HEK293 (cell line): ENCODE results near the gene NTNG1.

ENCODE experiments used
- CTCF ChIA-PET: fragments of 350-600 bp; formaldehyde crosslinking; extraction: SDS; loops from one replicate; lab custom pipeline; 2021; ENCODE audit warnings: antibody characterized with exemption; lab: Yijun Ruan, JAX
- POLR2A ChIA-PET: fragments of 300-600 bp; formaldehyde crosslinking; extraction: SDS; loops from one replicate; lab custom pipeline; 2020; ENCODE audit warnings: antibody characterized with exemption, inconsistent platforms; lab: Yijun Ruan, JAX
- H3K27ac ChIP-seq: fragments of 200-500 bp; sonication (Bioruptor generic); 2 replicates; pipeline ENCODE4 v1.5.1; 2014; ENCODE audit warnings: low read depth, low read length, control low read depth, inconsistent platforms; ENCODE audit errors: extremely low read depth
- H3K36me3 ChIP-seq, 2 experiments: fragments of 200-500 bp in 1 of 2; sonication (Bioruptor generic) in 1 of 2; 1 replicate in 1 of 2; 2 replicates in 1 of 2; pipeline ENCODE4 v1.5.1; 2014 to 2017; ENCODE audit warnings: inconsistent platforms in 2 of 2, low read length in 2 of 2; ENCODE audit not compliant: control insufficient read depth in 2 of 2, insufficient read depth in 1 of 2
- H3K4me1 ChIP-seq: fragments of 200-500 bp; sonication (Bioruptor generic); 2 replicates; pipeline ENCODE4 v1.5.1; 2014; ENCODE audit warnings: mild to moderate bottlenecking, low read length, inconsistent platforms; ENCODE audit not compliant: control insufficient read depth, insufficient read depth
- H3K4me3 ChIP-seq: 2 replicates; pipeline ENCODE4 v1.5.1; 2011; ENCODE audit warnings: low read depth, mild to moderate bottlenecking, control low read depth, low read length, moderate library complexity
- H3K9me3 ChIP-seq: fragments of 200-500 bp; sonication (Bioruptor generic); 2 replicates; pipeline ENCODE4 v1.5.1; 2014; ENCODE audit warnings: low read depth, low read length, inconsistent platforms; ENCODE audit not compliant: control insufficient read depth, insufficient read depth
- GFI1B ChIP-seq: fragments of 450-650 bp; formaldehyde crosslinking; IDR thresholded peaks from 2 replicates; pipeline ENCODE4 v1.5.1; 2016; ENCODE audit warnings: missing biosample characterization, missing genetic modification characterization
- GLI4 ChIP-seq: fragments of 450-650 bp; formaldehyde crosslinking; IDR thresholded peaks from 2 replicates; pipeline ENCODE4 v1.5.1; 2016; ENCODE audit warnings: missing biosample characterization, missing genetic modification characterization
- INSM2 ChIP-seq: fragments of 450-650 bp; formaldehyde crosslinking; IDR thresholded peaks from 2 replicates; pipeline ENCODE4 v1.5.1; 2016; ENCODE audit warnings: missing biosample characterization, missing genetic modification characterization
- PRDM4 ChIP-seq: fragments of 450-650 bp; formaldehyde crosslinking; IDR thresholded peaks from 2 replicates; pipeline ENCODE4 v1.5.1; 2017; ENCODE audit warnings: missing biosample characterization, missing genetic modification characterization
- RBAK ChIP-seq: fragments of 450-650 bp; formaldehyde crosslinking; IDR thresholded peaks from 2 replicates; pipeline ENCODE4 v1.5.1; 2016; ENCODE audit warnings: missing biosample characterization, missing genetic modification characterization
- REPIN1 ChIP-seq: fragments of 450-650 bp; formaldehyde crosslinking; IDR thresholded peaks from 2 replicates; pipeline ENCODE4 v1.5.1; 2017; ENCODE audit warnings: missing biosample characterization, missing genetic modification characterization, low read depth
- ZNF133 ChIP-seq: fragments of 450-650 bp; formaldehyde crosslinking; IDR thresholded peaks from 2 replicates; pipeline ENCODE4 v1.5.1; 2016; ENCODE audit warnings: missing biosample characterization, missing genetic modification characterization
- ZNF175 ChIP-seq: fragments of 450-650 bp; formaldehyde crosslinking; IDR thresholded peaks from 2 replicates; pipeline ENCODE4 v1.5.1; 2016; ENCODE audit warnings: missing biosample characterization, missing genetic modification characterization
- ZNF202 ChIP-seq: fragments of 450-650 bp; formaldehyde crosslinking; IDR thresholded peaks from 2 replicates; pipeline ENCODE4 v1.5.1; 2016; ENCODE audit warnings: missing biosample characterization, missing genetic modification characterization, borderline replicate concordance
- ZNF211 ChIP-seq: fragments of 450-650 bp; formaldehyde crosslinking; IDR thresholded peaks from 2 replicates; pipeline ENCODE4 v1.5.1; 2016; ENCODE audit warnings: low read depth, missing biosample characterization, missing genetic modification characterization
- ZNF223 ChIP-seq: fragments of 450-650 bp; formaldehyde crosslinking; IDR thresholded peaks from 2 replicates; pipeline ENCODE4 v1.5.1; 2016; ENCODE audit warnings: missing biosample characterization, missing genetic modification characterization
- ZNF366 ChIP-seq: fragments of 450-650 bp; formaldehyde crosslinking; conservative IDR thresholded peaks from 2 replicates; pipeline ENCODE4 v1.5.1; 2016; ENCODE audit warnings: missing biosample characterization, missing genetic modification characterization
- ZNF398 ChIP-seq: fragments of 450-650 bp; formaldehyde crosslinking; IDR thresholded peaks from 2 replicates; pipeline ENCODE4 v1.5.1; 2017; ENCODE audit warnings: missing biosample characterization, missing genetic modification characterization
- ZNF404 ChIP-seq: fragments of 450-650 bp; formaldehyde crosslinking; IDR thresholded peaks from 2 replicates; pipeline ENCODE4 v1.5.1; 2017; ENCODE audit warnings: missing biosample characterization, missing genetic modification characterization
- ZNF449 ChIP-seq: fragments of 450-650 bp; formaldehyde crosslinking; IDR thresholded peaks from 2 replicates; pipeline ENCODE4 v1.5.1; 2017; ENCODE audit warnings: missing biosample characterization, mild to moderate bottlenecking, missing genetic modification characterization, moderate library complexity
- ZNF548 ChIP-seq: fragments of 450-650 bp; formaldehyde crosslinking; IDR thresholded peaks from 2 replicates; pipeline ENCODE4 v1.5.1; 2016; ENCODE audit warnings: missing biosample characterization, missing genetic modification characterization
- ZNF555 ChIP-seq: fragments of 450-650 bp; formaldehyde crosslinking; conservative IDR thresholded peaks from 2 replicates; pipeline ENCODE4 v1.5.1; 2017; ENCODE audit warnings: missing biosample characterization, mild to moderate bottlenecking, missing genetic modification characterization, inconsistent platforms
- ZNF571 ChIP-seq: fragments of 450-650 bp; formaldehyde crosslinking; IDR thresholded peaks from 2 replicates; pipeline ENCODE4 v1.5.0; 2017; ENCODE audit warnings: missing biosample characterization, missing genetic modification characterization
- ZNF580 ChIP-seq: fragments of 450-650 bp; formaldehyde crosslinking; IDR thresholded peaks from 2 replicates; pipeline ENCODE4 v1.5.1; 2016; ENCODE audit warnings: missing biosample characterization, missing genetic modification characterization
- ZNF585B ChIP-seq: fragments of 450-650 bp; formaldehyde crosslinking; IDR thresholded peaks from 2 replicates; pipeline ENCODE4 v1.5.1; 2016; ENCODE audit warnings: missing biosample characterization, missing genetic modification characterization
- ZNF624 ChIP-seq: fragments of 450-650 bp; formaldehyde crosslinking; IDR thresholded peaks from 2 replicates; pipeline ENCODE4 v1.5.1; 2017; ENCODE audit warnings: missing biosample characterization, missing genetic modification characterization
- ZNF701 ChIP-seq: fragments of 450-650 bp; formaldehyde crosslinking; IDR thresholded peaks from 2 replicates; pipeline ENCODE4 v1.5.1; 2016; ENCODE audit warnings: missing biosample characterization, missing genetic modification characterization
- ZNF776 ChIP-seq: fragments of 450-650 bp; formaldehyde crosslinking; IDR thresholded peaks from 2 replicates; pipeline ENCODE4 v1.5.0; 2017; ENCODE audit warnings: missing biosample characterization, missing genetic modification characterization, borderline replicate concordance
- ZNF843 ChIP-seq: fragments of 450-650 bp; formaldehyde crosslinking; IDR thresholded peaks from 2 replicates; pipeline ENCODE4 v1.5.1; 2016; ENCODE audit warnings: missing biosample characterization, missing genetic modification characterization
- ZSCAN16 ChIP-seq: fragments of 450-650 bp; formaldehyde crosslinking; IDR thresholded peaks from 2 replicates; pipeline ENCODE4 v1.5.1; 2016; ENCODE audit warnings: missing biosample characterization, missing genetic modification characterization
- ZXDB ChIP-seq: fragments of 450-650 bp; formaldehyde crosslinking; IDR thresholded peaks from 2 replicates; pipeline ENCODE4 v1.5.1; 2016; ENCODE audit warnings: missing biosample characterization, missing genetic modification characterization
- TF ChIP-seq, protein P1 (sequence below): fragments of 450-650 bp; formaldehyde crosslinking; IDR thresholded peaks from 2 replicates; pipeline ENCODE4 v1.5.1; 2016; ENCODE audit warnings: missing biosample characterization, missing genetic modification characterization, borderline replicate concordance

NTNG1 gene

DNA sequence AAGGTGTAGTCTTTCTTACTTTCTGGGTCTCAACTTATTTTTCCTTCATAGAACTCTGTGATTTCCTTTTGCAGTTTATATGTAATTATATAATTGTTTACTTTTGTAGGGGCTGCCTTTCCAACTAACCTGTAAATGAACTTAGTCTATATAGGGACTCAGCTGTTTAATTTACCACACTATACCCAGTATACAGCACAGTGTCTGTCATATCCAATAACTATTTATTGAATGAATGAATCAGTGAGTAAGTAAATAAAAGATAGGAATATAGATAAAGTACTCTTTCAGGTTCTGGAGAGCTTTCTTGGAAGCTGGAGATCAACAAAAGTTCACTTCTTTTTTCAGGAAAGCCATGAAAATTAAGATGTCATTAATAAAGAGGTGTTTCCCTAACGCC lies 174.8 kb downstream of the NTNG1 start:
- H3K4me3 ChIP-seq, result no peak overlapping the region
- TF ChIP-seq ZNF624 (no peak), ZXDB (no peak), ZNF366 (tag by site-specific recombination) (no peak), ZNF223 (tag by site-specific recombination) (no peak), PRDM4 (tag by site-specific recombination) (no peak), ZNF211 (tag by site-specific recombination) (no peak), ZNF776 (tag by site-specific recombination) (no peak), ZNF404 (tag by site-specific recombination) (no peak), GFI1B (tag by site-specific recombination) (no peak), ZNF202 (tag by site-specific recombination) (no peak), ZNF580 (tag by site-specific recombination) (no peak), ZNF398 (no peak), ZNF133 (tag by site-specific recombination) (no peak), REPIN1 (tag by site-specific recombination) (no peak), ZNF701 (no peak), ZNF571 (tag by site-specific recombination) (no peak), ZNF555 (tag by site-specific recombination) (no peak), ZSCAN16 (no peak), GLI4 (tag by site-specific recombination) (no peak), ZNF843 (tag by site-specific recombination) (no peak)
- CTCF ChIA-PET, result no interaction called here
- no peaks in the 10 kb centered on the region for H3K9me3 ChIP-seq
- H3K4me1 ChIP-seq, result no peaks in the 10 kb centered on the region
- POLR2A ChIA-PET, result no interaction called here
- no peak overlapping the region for H3K27ac ChIP-seq
- no peaks in the 10 kb centered on the region for H3K36me3 ChIP-seq

DNA sequence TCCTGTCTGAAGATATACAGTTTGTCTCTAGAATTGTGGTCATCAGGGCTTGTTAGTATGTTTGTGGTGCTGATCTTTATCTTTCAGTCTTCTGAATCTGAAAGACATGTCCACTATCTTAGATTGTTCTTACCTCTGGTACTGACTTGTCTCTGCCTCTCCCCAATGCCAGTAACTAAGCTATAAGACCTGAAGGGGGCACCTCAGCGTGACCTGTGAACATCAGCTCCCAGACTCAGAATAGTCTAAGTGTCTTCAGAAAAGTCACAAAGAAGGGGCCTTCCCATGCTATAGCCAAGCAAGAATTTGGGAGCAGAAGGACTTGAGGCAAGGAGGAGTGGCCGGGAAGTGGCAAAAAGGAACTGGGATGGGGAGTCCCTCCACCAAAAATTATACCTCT lies 178.1 kb downstream of the NTNG1 start:
- Histone ChIP-seq H3K4me1 (no peaks in the 10 kb centered on the region), H3K36me3 (no peaks in the 10 kb centered on the region), H3K27ac (no peak overlapping the region), H3K9me3 (no peaks in the 10 kb centered on the region), H3K4me3 (no peak overlapping the region)
- CTCF ChIA-PET, result interaction anchor here (0.7 kb wide), 1 partner anchor 21 kb away, joined by 3 read pairs; no protein-coding TSS in a partner anchor
- POLR2A ChIA-PET, result no interaction called here
- TF ChIP-seq ZNF548 (tag by site-specific recombination) (no peak), RBAK (no peak), ZNF175 (tag by site-specific recombination) (no peak), INSM2 (tag by site-specific recombination) (no peak), ZNF843 (tag by site-specific recombination) (no peak), ZNF449 (tag by site-specific recombination) (no peak), ZNF585B (tag by site-specific recombination) (no peak)
- TF ChIP-seq, protein P1, sequence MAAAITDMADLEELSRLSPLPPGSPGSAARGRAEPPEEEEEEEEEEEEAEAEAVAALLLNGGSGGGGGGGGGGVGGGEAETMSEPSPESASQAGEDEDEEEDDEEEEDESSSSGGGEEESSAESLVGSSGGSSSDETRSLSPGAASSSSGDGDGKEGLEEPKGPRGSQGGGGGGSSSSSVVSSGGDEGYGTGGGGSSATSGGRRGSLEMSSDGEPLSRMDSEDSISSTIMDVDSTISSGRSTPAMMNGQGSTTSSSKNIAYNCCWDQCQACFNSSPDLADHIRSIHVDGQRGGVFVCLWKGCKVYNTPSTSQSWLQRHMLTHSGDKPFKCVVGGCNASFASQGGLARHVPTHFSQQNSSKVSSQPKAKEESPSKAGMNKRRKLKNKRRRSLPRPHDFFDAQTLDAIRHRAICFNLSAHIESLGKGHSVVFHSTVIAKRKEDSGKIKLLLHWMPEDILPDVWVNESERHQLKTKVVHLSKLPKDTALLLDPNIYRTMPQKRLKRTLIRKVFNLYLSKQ, result no peak
